Measurements from ENCODE around the gene SLITRK3. TPM values are rescaled to one million over a fixed set of nuclear protein-coding genes. Genes with fewer than 3 reads are reported as not detected.

Gene SLITRK3
- total RNA-seq, 1 donor from 2014 or later, result under 0.01 TPM

- FAIRE-seq, result no peak
- TF ChIP-seq CTCF (IDR thresholded peaks at IDR 0.05; ENCODE audit: insufficient read depth, low read length, severe bottlenecking), result no peak
- Histone ChIP-seq H3K27me3 (ENCODE audit: control insufficient read depth, insufficient read depth, low read length) (peaks cover 39% of the 10 kb centered on the region), H3K4me3 (ENCODE audit: low read depth, low read length) (no peak overlapping the region), H3K36me3 (ENCODE audit: control insufficient read depth, insufficient read depth, low read length) (no peaks in the 10 kb centered on the region)
- no peak for DNase-seq (ENCODE audit: low read depth)
Observed at GRCh38 chr3:165194511-165195240, 1.5 kb downstream of the SLITRK3 start.

GRCh38 chr3:165193366-165194254 is 2.6 kb downstream of the SLITRK3 start:
- Histone ChIP-seq H3K4me3 (ENCODE audit: low read depth, low read length) (no peak overlapping the region), H3K27me3 (ENCODE audit: control insufficient read depth, insufficient read depth, low read length) (peaks cover 39% of the 10 kb centered on the region), H3K36me3 (ENCODE audit: control insufficient read depth, insufficient read depth, low read length) (no peaks in the 10 kb centered on the region)
- TF ChIP-seq CTCF (IDR thresholded peaks at IDR 0.05; ENCODE audit: insufficient read depth, low read length, severe bottlenecking), result no peak
- FAIRE-seq (no peak), DNase-seq (ENCODE audit: low read depth) (no peak)

DNA sequence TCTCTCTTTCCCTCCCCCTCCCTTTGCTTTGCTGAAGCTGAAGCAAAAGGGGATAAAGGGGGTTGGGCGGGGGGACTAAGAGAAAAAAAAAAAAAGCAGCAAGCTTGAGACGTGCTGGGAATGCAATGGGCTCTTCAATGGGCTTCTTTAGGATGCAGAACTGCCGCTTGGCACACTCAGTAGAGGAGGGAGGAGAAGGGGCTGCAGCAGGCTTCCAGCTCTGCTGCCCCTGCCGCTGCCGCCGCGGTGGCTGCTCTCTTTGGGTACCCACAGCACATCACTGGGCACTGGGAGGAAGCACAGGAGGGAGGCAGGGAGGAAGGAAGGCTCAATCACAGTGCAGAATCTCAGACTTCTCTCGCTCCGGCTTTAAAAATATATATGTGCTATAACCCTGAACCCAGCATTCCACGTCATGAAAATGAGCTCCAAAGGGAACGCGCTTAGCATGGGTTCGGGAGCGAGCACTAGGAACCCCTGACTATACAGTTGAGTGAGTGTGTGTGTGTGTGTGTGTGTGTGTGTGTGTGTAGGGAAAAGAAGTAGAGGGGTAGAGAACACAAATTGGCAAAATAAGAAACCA is 3.5 kb downstream of the SLITRK3 start:
- DNase-seq (ENCODE audit: low read depth), result no peak
- peaks cover 39% of the 10 kb centered on the region for H3K27me3 ChIP-seq (ENCODE audit: control insufficient read depth, insufficient read depth, low read length)
- H3K4me3 ChIP-seq (ENCODE audit: low read depth, low read length), result no peak overlapping the region
- FAIRE-seq, result no peak
- TF ChIP-seq CTCF (IDR thresholded peaks at IDR 0.05; ENCODE audit: insufficient read depth, low read length, severe bottlenecking), result no peak
- H3K36me3 ChIP-seq (ENCODE audit: control insufficient read depth, insufficient read depth, low read length), result no peaks in the 10 kb centered on the region

GRCh38 chr3:165191491-165191890 is 4.7 kb downstream of the SLITRK3 start:
- no peak overlapping the region for H3K4me3 ChIP-seq (ENCODE audit: low read depth, low read length)
- peaks cover 37% of the 10 kb centered on the region for H3K27me3 ChIP-seq (ENCODE audit: control insufficient read depth, insufficient read depth, low read length)
- no peaks in the 10 kb centered on the region for H3K36me3 ChIP-seq (ENCODE audit: control insufficient read depth, insufficient read depth, low read length)
- FAIRE-seq (no peak), DNase-seq (ENCODE audit: low read depth) (no peak)
- no peak for TF ChIP-seq CTCF (IDR thresholded peaks at IDR 0.05; ENCODE audit: insufficient read depth, low read length, severe bottlenecking)

DNA sequence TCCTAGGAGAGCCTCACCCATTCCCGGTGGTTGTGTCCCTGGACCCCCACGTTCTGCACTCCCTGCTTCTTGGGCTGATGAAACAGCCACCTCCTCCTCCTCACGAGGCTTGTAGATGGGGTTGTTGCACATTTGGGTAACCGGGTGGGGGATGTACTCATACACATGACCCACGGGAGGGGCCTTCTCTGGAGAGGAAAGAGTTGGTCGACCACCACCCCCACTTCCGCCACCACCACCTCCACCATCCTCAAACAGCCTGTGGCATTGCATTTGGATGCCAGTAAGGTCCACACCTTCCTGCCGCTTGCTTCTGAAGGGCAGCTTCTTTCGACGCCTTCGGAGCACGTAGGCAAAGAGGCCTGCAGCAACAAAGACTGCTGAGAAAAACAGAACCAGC is 7.7 kb downstream of the SLITRK3 start:
- no peak overlapping the region for H3K4me3 ChIP-seq (ENCODE audit: low read depth, low read length)
- TF ChIP-seq CTCF (IDR thresholded peaks at IDR 0.05; ENCODE audit: insufficient read depth, low read length, severe bottlenecking), result no peak
- peaks cover 8% of the 10 kb centered on the region for H3K27me3 ChIP-seq (ENCODE audit: control insufficient read depth, insufficient read depth, low read length)
- no peaks in the 10 kb centered on the region for H3K36me3 ChIP-seq (ENCODE audit: control insufficient read depth, insufficient read depth, low read length)
- DNase-seq (ENCODE audit: low read depth) (no peak), FAIRE-seq (no peak)
